H9 (cell line): ENCODE data around the gene PFKP. TPM values are rescaled to one million over a fixed set of nuclear protein-coding genes. Genes with fewer than 3 reads are reported as not detected.

Experiments used
- DNase-seq: peaks from one replicate; pipeline ENCODE4 v3.0.0-alpha.2; 2017
- H2AFZ ChIP-seq: one replicate; pipeline ENCODE4 v1.6.1; 2013; ENCODE audit warnings: mild to moderate bottlenecking, low read length, control low read depth, moderate library complexity
- H2AK5ac ChIP-seq: 2 replicates; pipeline ENCODE4 v1.6.1; 2013; ENCODE audit warnings: low read length, control low read depth, mixed read lengths; ENCODE audit not compliant: insufficient read length
- H2BK120ac ChIP-seq: one replicate; pipeline ENCODE4 v1.6.1; 2013; ENCODE audit warnings: low read depth, mild to moderate bottlenecking, low read length, control low read depth, inconsistent platforms; ENCODE audit not compliant: poor library complexity, severe bottlenecking
- H2BK12ac ChIP-seq: 2 replicates; pipeline ENCODE4 v1.6.1; 2013; ENCODE audit warnings: low read length, control low read depth, mixed read lengths, low read depth; ENCODE audit not compliant: insufficient read length
- H2BK15ac ChIP-seq: 2 replicates; pipeline ENCODE4 v1.6.1; 2013; ENCODE audit warnings: low read depth, low read length, control low read depth
- H2BK20ac ChIP-seq: one replicate; pipeline ENCODE4 v1.6.1; 2013; ENCODE audit warnings: low read depth, mild to moderate bottlenecking, low read length, control low read depth, inconsistent platforms; ENCODE audit not compliant: poor library complexity, severe bottlenecking
- H2BK5ac ChIP-seq: 2 replicates; pipeline ENCODE4 v1.6.1; 2013; ENCODE audit warnings: low read length, control low read depth, mixed read lengths; ENCODE audit not compliant: insufficient read length
- H3K14ac ChIP-seq: 2 replicates; pipeline ENCODE4 v1.6.1; 2013; ENCODE audit warnings: low read length, control low read depth; ENCODE audit not compliant: insufficient read depth
- H3K18ac ChIP-seq: 2 replicates; pipeline ENCODE4 v1.6.1; 2013; ENCODE audit warnings: low read depth, mild to moderate bottlenecking, mixed read lengths, low read length, control low read depth; ENCODE audit not compliant: insufficient read length
- H3K23ac ChIP-seq: 2 replicates; pipeline ENCODE4 v1.6.1; 2013; ENCODE audit warnings: low read length, control low read depth, mixed read lengths, low read depth; ENCODE audit not compliant: insufficient read length
- H3K23me2 ChIP-seq: 2 replicates; pipeline ENCODE4 v1.6.1; 2013; ENCODE audit warnings: low read depth, mild to moderate bottlenecking, mixed read lengths, low read length, control low read depth; ENCODE audit not compliant: insufficient read length, poor library complexity, severe bottlenecking
- H3K27ac ChIP-seq: 2 replicates; pipeline ENCODE4 v1.5.1; 2013; ENCODE audit warnings: low read length, control low read depth, mixed read lengths, low read depth; ENCODE audit not compliant: insufficient read length
- H3K27me3 ChIP-seq: 2 replicates; pipeline ENCODE4 v1.6.1; 2013; ENCODE audit warnings: low read length, control low read depth, inconsistent platforms; ENCODE audit not compliant: insufficient read depth
- H3K4ac ChIP-seq: 2 replicates; pipeline ENCODE4 v1.6.1; 2013; ENCODE audit warnings: low read depth, mild to moderate bottlenecking, control low read depth, inconsistent platforms, low read length, moderate library complexity
- H3K4me1 ChIP-seq: 2 replicates; pipeline ENCODE4 v1.6.1; 2013; ENCODE audit warnings: low read length, control low read depth, inconsistent platforms; ENCODE audit not compliant: insufficient read depth
- H3K4me2 ChIP-seq: 2 replicates; pipeline ENCODE4 v1.6.1; 2013; ENCODE audit warnings: low read length, control low read depth, mixed read lengths; ENCODE audit not compliant: insufficient read length, insufficient read depth
- H3K56ac ChIP-seq: 2 replicates; pipeline ENCODE4 v1.6.1; 2013; ENCODE audit warnings: low read depth, mild to moderate bottlenecking, mixed read lengths, low read length, control low read depth; ENCODE audit not compliant: insufficient read length
- H3K79me1 ChIP-seq: 2 replicates; pipeline ENCODE4 v1.6.1; 2013; ENCODE audit warnings: low read depth, mild to moderate bottlenecking, moderate library complexity, low read length, control low read depth, inconsistent platforms; ENCODE audit not compliant: insufficient read depth, poor library complexity, severe bottlenecking
- H3K79me2 ChIP-seq: 2 replicates; pipeline ENCODE4 v1.6.1; 2013; ENCODE audit warnings: low read length, control low read depth, inconsistent platforms; ENCODE audit not compliant: insufficient read depth
- H3K9ac ChIP-seq: 2 replicates; pipeline ENCODE4 v1.6.1; 2013; ENCODE audit warnings: low read length, control low read depth, mixed read lengths; ENCODE audit not compliant: insufficient read length; ENCODE audit errors: extremely low read depth
- H3K9me3 ChIP-seq: one replicate; pipeline ENCODE4 v1.6.1; 2013; ENCODE audit warnings: low read depth, low read length, inconsistent platforms; ENCODE audit not compliant: control insufficient read depth
- H3T11ph ChIP-seq: one replicate; pipeline ENCODE4 v1.6.1; 2013; ENCODE audit warnings: mild to moderate bottlenecking, low read length, control low read depth, inconsistent platforms
- H4K20me1 ChIP-seq: one replicate; pipeline ENCODE4 v1.6.1; 2013; ENCODE audit not compliant: control insufficient read depth, insufficient read length, insufficient read depth
- H4K5ac ChIP-seq: 2 replicates; pipeline ENCODE4 v1.6.1; 2013; ENCODE audit warnings: low read depth, mild to moderate bottlenecking, mixed read lengths, low read length, control low read depth; ENCODE audit not compliant: insufficient read length
- H4K8ac ChIP-seq: replicated peaks from 2 replicates; pipeline ENCODE4 v1.6.1; 2013; ENCODE audit warnings: low read length, control low read depth, mixed read lengths, low read depth; ENCODE audit not compliant: insufficient read length
- H4K91ac ChIP-seq: 2 replicates; pipeline ENCODE4 v1.6.1; 2013; ENCODE audit warnings: low read depth, mild to moderate bottlenecking, moderate library complexity, mixed read lengths, low read length, control low read depth; ENCODE audit not compliant: insufficient read length
- H3K27ac Mint-ChIP-seq, 3 experiments: 2 replicates in 2 of 3; 3 replicates in 1 of 3; pipeline ENCODE4 v1.8.0; 2020 to 2021; ENCODE audit warnings: mixed read lengths in 3 of 3, mild to moderate bottlenecking in 1 of 3, moderate library complexity in 1 of 3
- H3K27me3 Mint-ChIP-seq: 2 replicates; pipeline ENCODE4 v1.8.0; 2021; ENCODE audit warnings: low read depth, mild to moderate bottlenecking, moderate library complexity, mixed read lengths
- H3K36me3 Mint-ChIP-seq, 3 experiments: 2 replicates in 2 of 3; 3 replicates in 1 of 3; pipeline ENCODE4 v1.8.0; 2020 to 2021; ENCODE audit warnings: low read depth in 3 of 3, mixed read lengths in 3 of 3; ENCODE audit not compliant: insufficient read depth in 1 of 3
- H3K4me1 Mint-ChIP-seq, 2 experiments: 2 replicates each; pipeline ENCODE4 v1.8.0; 2020; ENCODE audit warnings: mixed read lengths in 2 of 2
- H3K4me3 Mint-ChIP-seq, 2 experiments: 2 replicates in 1 of 2; 3 replicates in 1 of 2; pipeline ENCODE4 v1.8.0; 2020 to 2021; ENCODE audit warnings: mild to moderate bottlenecking in 2 of 2, mixed read lengths in 2 of 2, moderate library complexity in 1 of 2
- H3K9me3 Mint-ChIP-seq, 2 experiments: 2 replicates in 1 of 2; 3 replicates in 1 of 2; pipeline ENCODE4 v1.8.0; 2020; ENCODE audit warnings: mild to moderate bottlenecking in 2 of 2, mixed read lengths in 2 of 2, moderate library complexity in 1 of 2
- CTCF ChIP-seq: fragments of 200-600 bp; sonication (generic); conservative IDR thresholded peaks from 3 replicates; pipeline ENCODE4 v1.8.0; 2021; ENCODE audit warnings: antibody characterized with exemption, mild to moderate bottlenecking
- WGBS: extraction: QIAGEN DNeasy Blood & Tissue Kit; methylation state at CpG from one replicate; pipeline ENCODE4 v1.1.7; 2013; ENCODE audit warnings: missing lambda C conversion rate, low lambda C conversion rate, mixed read lengths; ENCODE audit not compliant: insufficient read length; ENCODE audit errors: extremely low coverage; 5-methylcytosine and 5-hydroxymethylcytosine counted together
- total RNA-seq: library from RNA; stranded (reverse); gene quantifications from 2 replicates; pipeline ENCODE4 v1.2.1, GENCODE V29; 2021

The PFKP gene
- total RNA-seq, 1 experiment from 2014 or later, result 145 TPM

- Histone ChIP-seq H3K27me3 (no peaks in the 10 kb centered on the region), H3K4me1 (no peaks in the 10 kb centered on the region), H4K20me1 (no peaks in the 10 kb centered on the region), H3K4me2 (no peak overlapping the region), H2BK20ac (no peak overlapping the region), H4K8ac (no peak overlapping the region), H2BK120ac (no peak overlapping the region), H3K23me2 (no peaks in the 10 kb centered on the region), H3K27ac (no peak overlapping the region), H4K91ac (no peak overlapping the region), H2AFZ (no peak overlapping the region), H3K56ac (no peak overlapping the region), H3K9me3 (no peaks in the 10 kb centered on the region), H3K9ac (no peak overlapping the region), H3K14ac (no peak overlapping the region), H3T11ph (no peak overlapping the region), H2AK5ac (no peak overlapping the region), H3K23ac (no peak overlapping the region), H3K4ac (no peak overlapping the region), H4K5ac (no peak overlapping the region), H3K79me1 (no peaks in the 10 kb centered on the region), H3K18ac (no peak overlapping the region), H2BK5ac (no peak overlapping the region), H2BK15ac (no peak overlapping the region), H2BK12ac (no peak overlapping the region), H3K79me2 (no peaks in the 10 kb centered on the region)
- Mint-ChIP-seq H3K27ac (no peak overlapping the region; a peak in 1 of 7 replicates), H3K36me3 (peaks cover 18 to 77% (median 58%) of the 10 kb centered on the region in 3 experiments; a peak in 6 of 7 replicates), H3K4me1 (no peaks in the 10 kb centered on the region), H3K4me3 (no peak overlapping the region), H3K9me3 (no peaks in the 10 kb centered on the region), H3K27me3 (no peaks in the 10 kb centered on the region)
- no peak for TF ChIP-seq CTCF
- DNase-seq, result no peak
- WGBS, result no CpG with 5 or more reads among the region's 13 CpGs
These were observed 83.0 kb downstream of the PFKP start for GRCh38 chr10:3150366-3150765.
